NCI-H1092 treated with DMSO at 0.1 percent for 48 hours (cell line): ENCODE measurements around the gene TMEM163.
"Not testable (repeated sequence)": the region's sequence is repeated elsewhere in the genome, so short reads cannot be mapped to it uniquely, and the experiment has no call there.

ENCODE experiments used
- DNase-seq: peaks from one replicate; lab custom pipeline; 2025; lab: John Stamatoyannopoulos, UW

TMEM163 gene

GRCh38 chr2:134527381-134527780, 191.4 kb downstream of the TMEM163 start:
- DNase-seq = no peak

GRCh38 chr2:134522496-134523455, 196.0 kb downstream of the TMEM163 start:
- peak; percentile 88 for DNase-seq

GRCh38 chr2:134518101-134518500, 200.7 kb downstream of the TMEM163 start:
- DNase-seq = no peak

- DNase-seq = no peak
Observed at GRCh38 chr2:134515137-134515536, 203.7 kb downstream of the TMEM163 start.

DNA sequence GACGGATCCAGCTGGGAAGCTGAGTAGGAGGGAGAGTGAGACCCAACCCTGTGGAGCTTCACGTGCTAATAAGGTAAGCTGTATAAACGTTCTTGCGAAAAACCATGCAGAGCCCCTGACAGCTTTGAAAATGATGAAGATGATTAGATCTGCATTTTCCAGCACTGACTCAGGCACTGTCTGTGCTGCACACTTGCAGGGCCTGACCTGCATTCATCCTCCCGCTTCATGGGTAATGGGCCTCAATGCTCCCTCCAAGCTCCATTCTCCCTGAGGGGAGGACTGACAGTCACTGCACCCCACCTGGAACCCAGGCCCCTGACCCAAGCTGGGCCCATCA, 205.4 kb downstream of the TMEM163 start:
- no peak for DNase-seq

DNA sequence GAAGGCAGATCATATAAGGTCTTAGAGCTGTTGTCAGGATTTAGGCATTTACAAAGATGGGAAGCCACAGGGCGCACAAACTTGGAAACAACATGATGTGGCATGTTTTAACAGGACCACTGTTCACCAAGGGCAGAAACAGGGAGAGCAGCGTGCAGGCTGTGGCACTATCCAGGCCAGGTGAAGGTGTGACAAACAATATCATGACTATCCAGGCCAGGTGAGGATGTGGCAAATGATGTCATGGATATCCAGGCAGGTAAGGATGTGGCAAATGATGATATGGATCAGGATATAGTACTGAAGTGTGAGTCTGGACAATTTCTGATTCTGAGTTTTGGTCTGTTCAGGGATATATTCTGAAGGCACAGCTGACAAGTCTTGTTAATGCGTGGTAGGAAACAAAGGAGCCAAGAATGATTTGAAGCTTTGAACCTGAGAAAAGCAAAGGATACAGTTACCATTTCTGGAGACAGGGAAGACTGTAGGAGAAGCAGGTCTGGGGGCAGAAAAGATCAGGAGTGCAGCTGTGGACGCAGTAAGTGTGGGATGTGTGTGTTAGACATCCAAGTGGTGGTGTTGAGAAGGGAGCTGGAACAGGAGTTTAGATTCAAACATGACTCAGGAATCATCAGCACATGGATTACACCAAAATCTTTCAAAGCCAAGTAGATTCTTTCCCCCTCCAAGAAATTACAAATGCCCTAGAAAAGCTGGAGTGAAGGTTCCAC, 205.9 kb downstream of the TMEM163 start:
- no peak for DNase-seq

DNA sequence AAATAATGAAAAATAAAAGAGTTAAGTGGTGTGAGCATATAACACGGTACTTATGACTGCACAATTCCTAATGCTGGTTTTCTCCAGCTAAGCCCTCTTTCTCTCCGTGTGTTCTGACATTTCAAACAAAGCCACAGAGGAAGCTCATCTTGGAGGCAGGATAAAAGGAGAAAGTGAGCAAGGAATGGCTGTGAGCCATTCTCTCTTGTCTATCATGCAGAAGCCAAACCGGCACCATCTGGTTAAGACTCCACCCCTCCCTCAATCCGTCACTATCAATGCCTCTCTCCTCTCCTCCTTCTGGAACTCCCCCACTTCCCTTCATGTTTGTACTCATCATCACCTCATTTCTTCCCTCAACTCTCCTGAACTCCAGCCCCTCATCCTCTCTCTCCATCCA, 210.4 kb downstream of the TMEM163 start:
- DNase-seq = peak; percentile 58

- no peak for DNase-seq
Observed at GRCh38 chr2:134507697-134508096, 211.1 kb downstream of the TMEM163 start.

DNA sequence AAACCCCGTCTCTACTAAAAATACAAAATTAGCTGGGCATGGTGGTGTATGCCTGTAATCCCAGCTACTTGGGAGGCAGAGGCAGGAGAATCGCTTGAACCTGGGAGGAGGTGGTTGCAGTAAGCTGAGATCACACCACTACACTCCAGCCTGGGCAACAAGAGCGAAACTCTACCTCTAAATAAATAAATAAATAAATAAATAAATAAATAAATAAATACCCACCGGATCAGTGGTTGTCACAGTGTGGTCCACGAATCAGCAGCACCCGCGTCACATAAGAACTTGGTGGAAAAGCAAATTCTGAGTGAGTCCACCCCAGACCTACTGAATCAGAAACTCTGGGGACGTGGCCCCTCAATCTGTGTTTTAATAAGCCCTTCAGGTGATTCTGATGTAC, 211.6 kb downstream of the TMEM163 start:
- not testable (repeated sequence) for DNase-seq

DNA sequence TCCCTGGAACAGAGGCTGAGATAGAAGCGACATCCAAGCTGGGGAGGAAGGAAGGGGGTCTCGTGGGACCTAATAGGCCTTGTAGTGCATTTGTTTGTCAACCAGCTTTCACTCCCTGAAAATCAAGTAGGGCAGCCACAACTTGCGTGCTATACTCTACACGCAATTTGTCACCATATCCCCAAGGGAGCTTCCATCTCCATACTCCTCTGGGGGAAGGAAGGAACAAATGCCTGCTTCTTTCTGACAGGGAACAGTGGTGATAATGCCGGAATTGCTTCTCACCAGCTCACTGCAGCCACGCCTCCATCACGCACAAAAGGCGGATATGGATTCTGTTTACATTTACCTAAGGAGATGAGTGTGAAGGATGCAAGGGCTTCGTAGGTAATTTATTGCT, 213.4 kb downstream of the TMEM163 start:
- DNase-seq = no peak

GRCh38 chr2:134504586-134505336, 214.0 kb downstream of the TMEM163 start:
- no peak for DNase-seq

DNA sequence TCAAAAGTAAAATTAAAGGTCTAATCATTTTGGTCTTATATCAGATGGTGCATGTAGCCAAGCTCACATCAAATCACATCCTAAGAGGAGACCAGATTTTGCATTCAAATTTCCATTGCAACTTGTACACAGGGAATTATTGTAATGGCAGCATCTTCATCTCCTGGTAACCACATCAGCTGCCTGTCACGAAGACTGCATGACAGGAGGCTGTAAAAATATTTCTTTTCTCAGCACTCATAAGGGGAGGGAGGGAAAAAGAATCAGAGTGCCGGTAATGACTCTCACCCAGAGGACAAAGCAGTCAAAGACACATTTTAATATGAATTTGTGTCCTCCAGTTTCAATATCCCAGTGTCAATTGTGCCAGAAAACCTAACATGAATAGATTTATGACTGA, 216.7 kb downstream of the TMEM163 start:
- no peak for DNase-seq

- DNase-seq = no peak
Observed at GRCh38 chr2:134501476-134502091, 217.2 kb downstream of the TMEM163 start.

- DNase-seq = no peak
Observed at GRCh38 chr2:134500211-134500935, 218.4 kb downstream of the TMEM163 start.

- no peak for DNase-seq
Observed at GRCh38 chr2:134499307-134499926, 219.4 kb downstream of the TMEM163 start.

- no peak for DNase-seq
Observed at GRCh38 chr2:134498654-134499053, 220.1 kb downstream of the TMEM163 start.

GRCh38 chr2:134493797-134494196, 225.0 kb downstream of the TMEM163 start:
- no peak for DNase-seq

- peak; percentile 94 for DNase-seq
Observed at GRCh38 chr2:134491771-134492441, 226.9 kb downstream of the TMEM163 start.

DNA sequence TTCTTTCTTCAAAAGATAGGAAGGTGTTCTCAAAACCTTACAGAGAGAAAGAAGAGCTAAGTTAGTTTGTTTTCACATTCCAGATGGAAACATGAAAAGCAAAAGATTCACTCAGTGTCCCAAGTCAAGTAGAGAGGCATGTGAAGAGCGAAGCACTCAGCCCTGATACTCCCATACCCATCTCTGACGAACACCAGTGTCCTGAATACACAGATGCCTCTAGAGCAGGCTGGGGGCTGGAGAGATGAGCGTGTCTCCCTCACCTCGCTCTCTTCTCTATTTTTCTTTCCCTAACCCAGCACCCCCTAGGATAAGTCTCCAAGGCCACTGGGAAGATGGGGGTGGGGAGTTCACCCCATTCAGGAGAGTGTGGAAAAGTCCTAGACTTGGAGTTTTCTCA, 227.8 kb downstream of the TMEM163 start:
- no peak for DNase-seq

GRCh38 chr2:134490559-134490958, 228.2 kb downstream of the TMEM163 start:
- no peak for DNase-seq
